Measurements from ENCODE around the gene ADAMTSL1.

Gene ADAMTSL1

DNA sequence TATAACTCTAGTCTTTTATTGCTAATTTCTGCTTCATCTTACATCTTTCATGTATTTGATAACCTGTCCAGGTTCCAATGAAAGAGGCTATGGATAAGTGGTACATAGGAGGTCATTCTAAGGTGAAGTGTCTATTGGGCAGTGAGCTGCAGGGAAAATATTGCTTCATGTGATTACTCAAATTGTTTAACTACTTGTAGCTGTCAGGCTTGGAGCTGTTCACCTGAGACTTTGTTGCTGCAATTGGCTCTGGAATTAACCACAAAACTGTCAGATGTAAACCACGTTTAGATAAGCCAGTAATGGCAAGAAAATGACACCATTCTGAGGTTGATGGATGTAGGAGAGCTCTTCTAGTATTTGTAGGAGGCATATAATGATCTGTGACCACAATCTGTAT is 26.0 kb downstream of the ADAMTSL1 start:
- no peak for ATAC-seq (replicated peaks)
- Mint-ChIP-seq H3K4me1 (no peaks in the 10 kb centered on the region), H3K4me3 (no peak overlapping the region), H3K27ac (no peak overlapping the region), H3K36me3 (no peaks in the 10 kb centered on the region), H3K27me3 (no peaks in the 10 kb centered on the region), H3K9me3 (no peaks in the 10 kb centered on the region)
- no peak for DNase-seq

DNA sequence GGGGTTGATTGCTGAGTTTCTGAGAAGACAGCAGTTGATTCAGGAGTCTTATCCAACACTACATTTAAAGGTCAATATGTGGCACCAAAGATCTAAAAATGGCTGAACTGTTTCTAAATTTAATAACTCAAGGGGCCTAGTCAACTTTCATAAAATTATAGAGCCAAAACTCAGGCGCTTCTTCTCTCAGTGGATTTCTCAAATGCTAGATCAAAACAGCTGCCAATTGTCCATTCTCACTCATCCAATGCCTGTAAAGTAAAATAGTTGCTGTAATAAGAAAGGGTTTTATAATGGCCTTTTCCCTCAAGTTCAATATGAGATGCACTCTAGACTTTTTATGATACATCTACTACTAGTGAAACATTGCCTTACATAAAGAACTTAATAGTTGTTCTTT is 26.5 kb downstream of the ADAMTSL1 start:
- Mint-ChIP-seq H3K36me3 (no peaks in the 10 kb centered on the region), H3K4me1 (no peaks in the 10 kb centered on the region), H3K27me3 (no peaks in the 10 kb centered on the region), H3K9me3 (no peaks in the 10 kb centered on the region), H3K27ac (no peak overlapping the region), H3K4me3 (no peak overlapping the region)
- ATAC-seq (replicated peaks) (no peak), DNase-seq (no peak)

DNA sequence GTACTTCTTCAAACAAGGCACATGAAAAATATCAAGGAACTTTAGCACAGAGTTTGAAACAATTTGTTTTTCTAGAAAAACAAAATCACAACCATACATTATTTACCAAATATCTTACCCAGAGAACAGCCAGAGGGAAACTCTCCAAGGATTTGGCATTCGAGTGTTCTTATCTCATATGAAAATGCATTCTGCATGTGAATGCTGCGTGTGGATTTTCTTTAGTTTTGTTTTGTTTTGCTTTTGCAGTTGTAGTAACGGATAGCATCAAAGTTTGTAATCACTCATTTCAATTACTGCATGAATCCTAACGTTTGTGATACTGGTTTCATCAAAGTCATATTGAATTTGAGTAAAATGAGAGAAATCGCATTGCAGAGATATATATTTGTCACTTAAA is 28.0 kb downstream of the ADAMTSL1 start:
- ATAC-seq (replicated peaks) (no peak), DNase-seq (no peak)
- Mint-ChIP-seq H3K36me3 (no peaks in the 10 kb centered on the region), H3K27me3 (no peaks in the 10 kb centered on the region), H3K27ac (no peak overlapping the region), H3K4me3 (no peak overlapping the region), H3K9me3 (no peaks in the 10 kb centered on the region), H3K4me1 (no peaks in the 10 kb centered on the region)

DNA sequence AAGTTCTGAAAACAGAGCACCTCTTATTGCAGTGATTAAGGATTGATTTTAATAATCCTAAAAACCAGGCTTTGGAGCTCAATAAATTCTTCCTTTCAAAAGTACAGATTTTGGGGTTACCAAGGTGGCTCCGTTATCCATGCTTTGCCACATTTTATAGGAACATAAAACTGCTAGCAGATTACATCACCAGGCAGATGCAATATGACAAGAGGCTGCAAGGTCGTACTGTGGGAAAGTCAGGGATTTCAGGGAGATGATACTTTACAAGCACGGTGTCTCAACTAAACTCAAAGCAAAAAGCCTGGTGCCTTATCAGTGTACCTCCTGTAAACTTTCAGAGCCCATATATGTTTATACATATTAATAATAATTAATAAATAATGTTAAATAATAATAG is 28.6 kb downstream of the ADAMTSL1 start:
- no peak for DNase-seq
- Mint-ChIP-seq H3K4me1 (no peaks in the 10 kb centered on the region), H3K4me3 (no peak overlapping the region), H3K27ac (no peak overlapping the region), H3K36me3 (no peaks in the 10 kb centered on the region), H3K9me3 (no peaks in the 10 kb centered on the region), H3K27me3 (no peaks in the 10 kb centered on the region)
- no peak for ATAC-seq (replicated peaks)

DNA sequence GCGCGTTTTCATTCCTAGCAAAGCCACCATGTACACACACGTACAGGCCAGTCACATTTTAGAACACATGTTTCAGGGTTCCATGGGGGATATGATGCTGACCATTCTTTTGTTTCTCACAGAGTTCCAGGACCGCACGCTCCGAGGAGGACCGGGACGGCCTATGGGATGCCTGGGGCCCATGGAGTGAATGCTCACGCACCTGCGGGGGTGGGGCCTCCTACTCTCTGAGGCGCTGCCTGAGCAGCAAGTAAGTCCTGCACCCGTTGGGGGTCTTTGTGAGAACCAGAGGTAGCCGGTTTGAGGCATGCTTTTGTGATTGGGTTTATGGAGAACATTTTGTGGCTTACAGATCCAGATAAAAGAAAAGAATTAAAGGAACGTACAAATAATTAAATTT is 30.8 kb downstream of the ADAMTSL1 start:
- no peaks in the 10 kb centered on the region for H3K36me3 Mint-ChIP-seq

DNA sequence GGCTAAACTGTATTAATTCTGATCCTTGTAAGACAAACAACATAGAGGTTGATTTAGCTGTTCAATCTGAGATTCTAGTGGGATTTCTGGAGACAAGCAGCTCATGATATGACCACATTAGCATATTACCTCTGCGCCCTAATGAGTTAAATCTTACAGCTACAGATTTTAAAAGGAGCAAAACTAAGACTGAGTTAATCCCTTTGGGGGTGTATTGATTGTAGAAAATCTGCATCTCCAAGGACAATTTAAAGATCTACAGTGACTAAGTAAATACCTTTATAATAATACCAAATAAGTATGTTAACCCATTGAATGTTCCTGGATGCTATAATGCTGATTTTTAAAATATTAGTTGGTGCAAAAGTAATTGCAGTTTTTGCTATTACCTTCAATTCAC is 33.2 kb downstream of the ADAMTSL1 start:
- Mint-ChIP-seq H3K27ac (no peak overlapping the region), H3K36me3 (no peaks in the 10 kb centered on the region), H3K4me3 (no peak overlapping the region), H3K27me3 (peaks cover 0 to 4% of the 10 kb centered on the region in 2 donors), H3K4me1 (no peaks in the 10 kb centered on the region), H3K9me3 (peaks cover 4% of the 10 kb centered on the region in 2 donors)
- no peak for DNase-seq
- ATAC-seq (replicated peaks) = no peak

More for the DNA sequence above, 30.8 kb downstream of the ADAMTSL1 start:
- H3K27ac Mint-ChIP-seq = no peak overlapping the region
- H3K4me3 Mint-ChIP-seq = no peak overlapping the region
- H3K9me3 Mint-ChIP-seq = peaks cover 4% of the 10 kb centered on the region in 2 donors
- peaks cover 0 to 4% of the 10 kb centered on the region in 2 donors for H3K27me3 Mint-ChIP-seq
- ATAC-seq (replicated peaks) (no peak), DNase-seq (no peak)
- H3K4me1 Mint-ChIP-seq = no peaks in the 10 kb centered on the region

DNA sequence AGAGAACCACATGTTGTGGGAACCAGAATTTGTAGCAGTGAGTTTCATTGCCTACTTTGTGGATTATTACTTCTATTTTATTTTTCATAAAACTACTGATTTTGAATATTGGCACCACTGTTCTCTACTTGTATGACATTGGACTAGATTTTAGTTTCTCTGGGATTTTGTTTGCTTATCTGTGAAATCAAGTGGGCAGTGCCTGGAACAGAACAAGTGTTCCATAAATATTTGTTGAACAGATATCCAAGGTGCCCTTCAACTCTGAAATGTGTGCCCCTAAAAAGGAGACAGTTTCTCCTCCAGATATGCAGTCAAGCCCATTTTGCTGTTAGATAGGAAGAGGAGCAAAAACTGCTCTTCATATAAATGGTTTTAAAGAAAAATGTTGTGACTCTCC is 42.6 kb downstream of the ADAMTSL1 start:
- Mint-ChIP-seq H3K36me3 (peaks cover 0 to 2% of the 10 kb centered on the region in 2 donors), H3K9me3 (peaks cover 4 to 12% of the 10 kb centered on the region in 2 donors), H3K27ac (no peak overlapping the region), H3K4me3 (no peak overlapping the region), H3K27me3 (no peaks in the 10 kb centered on the region), H3K4me1 (no peaks in the 10 kb centered on the region)
- DNase-seq (no peak), ATAC-seq (replicated peaks) (no peak)

DNA sequence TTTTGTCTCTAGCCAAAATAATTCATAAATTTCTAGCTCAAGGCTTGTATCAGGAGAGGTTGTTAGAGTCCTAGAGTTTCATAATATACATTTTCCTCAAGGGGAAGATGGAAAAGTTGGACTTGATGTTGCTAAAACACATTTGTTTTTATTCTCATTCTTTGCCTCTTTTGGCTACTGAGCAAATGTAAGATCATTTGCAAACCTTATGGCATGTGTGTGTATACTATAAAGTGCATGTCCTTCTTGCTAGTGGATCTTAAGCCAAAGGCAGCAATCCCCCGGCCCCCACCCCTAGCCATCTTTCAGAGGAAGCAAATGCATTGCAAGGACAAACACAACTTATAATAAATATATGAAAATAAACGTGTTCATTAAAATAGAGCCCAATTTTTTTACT is 43.0 kb downstream of the ADAMTSL1 start:
- DNase-seq (no peak), ATAC-seq (replicated peaks) (no peak)
- peaks cover 0 to 2% of the 10 kb centered on the region in 2 donors for H3K36me3 Mint-ChIP-seq
- H3K27me3 Mint-ChIP-seq = no peaks in the 10 kb centered on the region
- peaks cover 5 to 12% of the 10 kb centered on the region in 2 donors for H3K9me3 Mint-ChIP-seq
- no peak overlapping the region for H3K4me3 Mint-ChIP-seq
- no peak overlapping the region for H3K27ac Mint-ChIP-seq
- H3K4me1 Mint-ChIP-seq = no peaks in the 10 kb centered on the region

DNA sequence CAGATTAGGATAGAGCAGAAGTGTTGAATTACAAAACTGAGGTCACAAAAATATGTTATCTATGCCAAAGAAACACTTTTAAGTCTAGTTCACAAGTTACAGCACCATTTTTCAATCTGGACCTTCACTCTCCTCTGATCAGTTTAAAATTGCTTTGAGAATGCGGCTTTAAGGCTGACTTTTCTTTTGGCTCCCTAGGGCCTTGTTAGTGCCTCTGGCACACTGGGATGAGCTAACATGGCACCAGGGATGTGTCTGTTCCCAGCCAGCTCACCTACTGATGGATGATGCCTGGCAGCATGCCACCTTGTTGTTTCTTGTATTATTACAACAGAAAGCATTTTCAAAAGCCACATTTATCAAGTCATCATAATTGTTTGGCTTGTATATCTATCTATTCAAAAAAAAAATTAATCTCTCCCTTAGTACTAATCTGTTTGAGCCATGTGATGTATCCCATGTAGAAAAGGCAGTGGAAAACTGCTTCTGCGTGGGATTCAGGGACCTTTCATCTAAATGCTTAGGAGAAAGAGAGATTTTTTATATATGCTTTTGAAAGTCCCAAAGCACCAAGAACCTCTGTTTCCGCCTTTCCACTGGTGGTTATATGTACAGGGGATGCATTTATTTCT is 46.6 kb downstream of the ADAMTSL1 start:
- no peak for DNase-seq
- ATAC-seq (replicated peaks) = no peak
- Mint-ChIP-seq H3K36me3 (peaks cover 0 to 2% of the 10 kb centered on the region in 2 donors), H3K27ac (no peak overlapping the region), H3K27me3 (no peaks in the 10 kb centered on the region), H3K9me3 (peaks cover 5% of the 10 kb centered on the region in 2 donors), H3K4me1 (no peaks in the 10 kb centered on the region), H3K4me3 (no peak overlapping the region)

DNA sequence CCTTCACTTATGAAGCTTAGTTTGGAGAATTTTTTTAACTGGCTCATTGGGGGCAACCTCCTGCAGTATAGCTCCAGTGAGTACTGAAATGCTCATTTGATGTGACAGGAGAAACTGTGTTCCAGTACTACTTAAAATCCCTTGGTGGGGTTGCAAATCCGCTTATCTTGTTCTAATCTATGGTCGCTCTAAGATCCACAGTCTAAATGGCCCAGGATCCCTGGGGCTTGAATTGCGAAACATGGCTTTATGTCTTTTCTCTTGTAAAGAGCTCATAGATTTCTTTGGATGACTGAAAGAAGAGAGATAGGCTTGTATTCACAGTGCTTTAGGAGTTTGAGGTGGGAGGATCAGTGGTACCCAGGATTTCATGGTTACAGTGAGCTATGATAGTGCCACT is 52.7 kb downstream of the ADAMTSL1 start:
- ATAC-seq (replicated peaks) (no peak), DNase-seq (no peak)
- Mint-ChIP-seq H3K4me1 (no peaks in the 10 kb centered on the region), H3K36me3 (no peaks in the 10 kb centered on the region), H3K9me3 (peaks cover 1 to 3% of the 10 kb centered on the region in 2 donors), H3K27ac (no peak overlapping the region), H3K4me3 (no peak overlapping the region), H3K27me3 (no peaks in the 10 kb centered on the region)

DNA sequence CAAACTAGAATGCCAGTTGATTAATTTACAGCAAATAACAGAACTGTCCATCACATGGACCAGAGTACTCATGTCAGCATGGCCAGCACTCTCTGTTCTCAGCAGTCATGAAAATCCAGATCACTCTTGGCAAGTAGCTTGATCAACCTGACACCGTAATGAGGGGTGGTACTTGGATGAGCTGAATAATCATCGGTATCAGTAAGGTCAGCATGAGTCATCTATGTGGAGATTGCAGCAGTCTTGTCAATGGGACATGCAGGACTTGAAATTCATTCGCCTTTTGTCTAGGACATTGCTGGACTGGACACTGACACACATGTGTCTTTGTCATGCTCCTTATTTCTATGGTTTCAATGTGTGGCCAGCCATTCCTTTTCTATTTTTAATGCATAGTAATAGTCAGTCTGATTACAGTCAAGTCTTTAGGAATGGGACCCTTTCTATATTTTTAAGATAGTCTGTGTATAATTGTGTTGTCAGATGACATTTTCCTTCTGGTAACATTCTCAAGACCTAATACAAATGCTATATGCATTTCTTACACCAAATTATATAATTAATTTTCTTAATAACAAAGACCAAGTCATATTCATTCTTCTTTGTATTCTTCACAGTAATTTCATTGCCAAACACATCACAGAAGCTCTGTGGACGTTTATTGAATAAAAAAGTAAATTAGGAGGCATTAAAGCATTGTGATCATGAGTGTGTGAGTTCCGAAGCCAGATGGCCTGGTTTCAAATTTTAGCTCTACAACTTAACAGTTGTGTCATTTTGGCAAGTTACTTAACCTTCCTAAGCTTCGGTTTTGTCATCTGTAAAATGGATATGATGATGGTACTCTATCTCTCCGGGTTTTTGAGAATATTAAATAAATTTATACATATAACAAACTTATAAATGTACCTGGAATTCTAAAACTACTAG is 57.4 kb downstream of the ADAMTSL1 start:
- ATAC-seq (replicated peaks) (no peak), DNase-seq (no peak)
- Mint-ChIP-seq H3K4me1 (no peaks in the 10 kb centered on the region), H3K27me3 (no peaks in the 10 kb centered on the region), H3K36me3 (no peaks in the 10 kb centered on the region), H3K4me3 (no peak overlapping the region), H3K27ac (no peak overlapping the region), H3K9me3 (peaks cover 18 to 22% of the 10 kb centered on the region in 2 donors)

DNA sequence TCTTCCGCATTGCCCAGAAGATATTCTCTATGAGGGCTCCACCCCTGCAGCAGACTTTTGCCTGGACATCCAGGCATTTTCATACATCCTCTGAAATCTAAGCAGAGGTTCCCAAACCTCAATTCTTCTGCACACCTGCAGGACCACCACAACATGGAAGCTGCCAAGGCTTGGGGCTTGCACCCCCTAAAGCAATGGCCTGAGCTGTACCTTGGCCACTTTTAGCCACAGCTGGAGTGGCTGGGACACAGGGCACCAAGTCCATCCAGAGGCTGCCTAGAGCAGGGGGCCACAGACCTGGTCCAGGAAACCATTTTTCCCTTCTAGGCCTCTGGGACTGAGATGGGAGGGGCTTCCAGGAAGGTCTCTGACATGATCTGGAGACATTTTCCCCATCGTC is 60.7 kb downstream of the ADAMTSL1 start:
- Mint-ChIP-seq H3K36me3 (no peaks in the 10 kb centered on the region), H3K4me1 (no peaks in the 10 kb centered on the region), H3K9me3 (peaks cover 20 to 22% of the 10 kb centered on the region in 2 donors), H3K27ac (no peak overlapping the region), H3K4me3 (no peak overlapping the region), H3K27me3 (no peaks in the 10 kb centered on the region)
- ATAC-seq (replicated peaks) (no peak), DNase-seq (no peak)

DNA sequence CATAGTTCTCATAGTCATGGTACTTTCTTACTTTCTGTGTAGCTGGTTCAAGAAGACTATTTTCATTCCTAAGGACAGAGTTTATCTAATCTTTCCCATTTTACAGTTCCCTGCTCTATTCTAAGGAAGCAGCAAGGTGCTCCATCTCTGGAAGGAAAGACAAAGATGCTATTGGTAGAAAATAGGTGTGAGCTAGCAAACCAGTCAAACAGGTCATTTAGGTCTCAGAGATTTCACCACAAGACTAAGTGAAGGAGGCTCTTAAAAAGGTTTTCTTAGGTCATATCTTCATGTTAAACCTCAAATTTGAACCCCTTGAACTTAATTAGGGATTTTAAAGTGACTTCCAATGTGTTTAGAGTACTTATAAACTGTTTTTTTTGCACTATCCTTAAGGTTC is 62.6 kb downstream of the ADAMTSL1 start:
- no peak overlapping the region for H3K27ac Mint-ChIP-seq
- no peaks in the 10 kb centered on the region for H3K4me1 Mint-ChIP-seq
- H3K4me3 Mint-ChIP-seq = no peak overlapping the region
- no peaks in the 10 kb centered on the region for H3K27me3 Mint-ChIP-seq
- H3K9me3 Mint-ChIP-seq = peaks cover 19 to 20% of the 10 kb centered on the region in 2 donors
- no peak for DNase-seq
- H3K36me3 Mint-ChIP-seq = no peaks in the 10 kb centered on the region
- ATAC-seq (replicated peaks) = no peak

DNA sequence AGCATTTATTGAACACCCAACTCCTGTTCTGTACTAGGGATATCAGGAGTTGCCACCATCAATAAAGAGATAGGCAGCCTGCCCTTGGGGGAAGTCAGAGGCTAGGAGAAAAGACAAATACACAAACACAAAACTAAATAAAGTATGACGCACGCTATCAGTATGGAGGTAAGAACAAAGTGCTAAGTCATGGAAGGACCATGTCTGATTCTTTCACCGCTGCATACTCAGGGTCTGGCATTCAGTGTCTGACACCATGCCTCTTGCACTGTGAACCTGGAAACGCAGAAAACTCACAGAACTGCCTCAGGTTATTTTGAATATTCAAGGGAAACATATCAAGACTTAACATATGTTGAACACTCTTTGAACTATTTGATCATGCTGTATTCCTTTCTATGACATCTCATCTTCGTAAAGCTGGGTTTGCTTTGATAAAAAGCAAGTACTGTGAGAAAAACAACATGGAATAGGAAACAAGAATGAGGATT is 65.3 kb downstream of the ADAMTSL1 start:
- DNase-seq (no peak), ATAC-seq (replicated peaks) (no peak)
- H3K4me1 Mint-ChIP-seq = no peaks in the 10 kb centered on the region
- no peaks in the 10 kb centered on the region for H3K36me3 Mint-ChIP-seq
- H3K9me3 Mint-ChIP-seq = peaks cover 12 to 14% of the 10 kb centered on the region in 2 donors
- H3K27me3 Mint-ChIP-seq = no peaks in the 10 kb centered on the region
- H3K27ac Mint-ChIP-seq = no peak overlapping the region
- no peak overlapping the region for H3K4me3 Mint-ChIP-seq

Data from stimulated activated naive B cell treated with anti-CD40 and anti-IgM and Interleukin-4, amounts not matched to agents 10 μg/mL and 1 μg/mL and 100 μg/mL, for 72 hours (primary cell).